GM12865 (cell line): ENCODE data around the gene ZBTB7C.

Experiments
- DNase-seq: peaks from one replicate; pipeline ENCODE4 v3.0.0; 2010; ENCODE audit warnings: low read depth
- H3K4me3 ChIP-seq: 2 replicates; pipeline ENCODE4 v1.5.1; 2011; ENCODE audit warnings: mild to moderate bottlenecking, low read depth, low read length, control low read depth
- TF ChIP-seq, protein P1 (sequence below): IDR thresholded peaks from 2 replicates; pipeline ENCODE4 v1.5.1; 2011; ENCODE audit warnings: low read length, control low read depth, low read depth, inconsistent platforms; ENCODE audit not compliant: insufficient read depth; ENCODE audit errors: missing control alignments

ZBTB7C gene

GRCh38 chr18:48111587-48111986 lies 297.6 kb downstream of the ZBTB7C start:
- no peak for DNase-seq
- TF ChIP-seq, protein P1, sequence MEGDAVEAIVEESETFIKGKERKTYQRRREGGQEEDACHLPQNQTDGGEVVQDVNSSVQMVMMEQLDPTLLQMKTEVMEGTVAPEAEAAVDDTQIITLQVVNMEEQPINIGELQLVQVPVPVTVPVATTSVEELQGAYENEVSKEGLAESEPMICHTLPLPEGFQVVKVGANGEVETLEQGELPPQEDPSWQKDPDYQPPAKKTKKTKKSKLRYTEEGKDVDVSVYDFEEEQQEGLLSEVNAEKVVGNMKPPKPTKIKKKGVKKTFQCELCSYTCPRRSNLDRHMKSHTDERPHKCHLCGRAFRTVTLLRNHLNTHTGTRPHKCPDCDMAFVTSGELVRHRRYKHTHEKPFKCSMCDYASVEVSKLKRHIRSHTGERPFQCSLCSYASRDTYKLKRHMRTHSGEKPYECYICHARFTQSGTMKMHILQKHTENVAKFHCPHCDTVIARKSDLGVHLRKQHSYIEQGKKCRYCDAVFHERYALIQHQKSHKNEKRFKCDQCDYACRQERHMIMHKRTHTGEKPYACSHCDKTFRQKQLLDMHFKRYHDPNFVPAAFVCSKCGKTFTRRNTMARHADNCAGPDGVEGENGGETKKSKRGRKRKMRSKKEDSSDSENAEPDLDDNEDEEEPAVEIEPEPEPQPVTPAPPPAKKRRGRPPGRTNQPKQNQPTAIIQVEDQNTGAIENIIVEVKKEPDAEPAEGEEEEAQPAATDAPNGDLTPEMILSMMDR: no peak
- H3K4me3 ChIP-seq: no peak overlapping the region

GRCh38 chr18:48110797-48111196 lies 298.4 kb downstream of the ZBTB7C start:
- DNase-seq: no peak
- TF ChIP-seq, protein P1: no peak
- no peak overlapping the region for H3K4me3 ChIP-seq

- no peak for DNase-seq
- no peak overlapping the region for H3K4me3 ChIP-seq
- TF ChIP-seq, protein P1: no peak
These were observed 299.2 kb downstream of the ZBTB7C start for GRCh38 chr18:48109961-48110493.

- H3K4me3 ChIP-seq: no peak overlapping the region
- no peak for DNase-seq
- TF ChIP-seq, protein P1: no peak
These were observed 301.0 kb downstream of the ZBTB7C start for GRCh38 chr18:48108136-48108535.

GRCh38 chr18:48106976-48107781 lies 302.0 kb downstream of the ZBTB7C start:
- no peak for DNase-seq
- TF ChIP-seq, protein P1: no peak
- no peak overlapping the region for H3K4me3 ChIP-seq

DNA sequence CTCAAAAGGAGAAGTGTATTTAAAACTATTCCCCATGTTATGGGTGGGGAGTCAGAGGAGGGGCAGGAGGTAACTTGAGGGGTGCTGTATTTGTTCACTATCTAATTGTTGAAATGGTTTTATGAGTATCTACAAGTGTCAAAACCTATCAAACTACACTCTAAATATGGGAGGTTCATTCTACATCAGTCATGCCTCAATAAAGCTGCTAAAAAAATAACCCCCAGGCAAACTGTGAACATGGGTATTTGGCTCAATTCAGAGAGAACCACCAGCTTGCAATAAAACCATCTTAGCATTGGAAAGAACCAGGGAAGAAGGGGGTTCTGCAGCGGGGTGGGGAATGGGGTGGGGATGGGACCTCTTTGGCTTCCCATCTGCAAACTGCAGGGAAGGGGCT lies 302.7 kb downstream of the ZBTB7C start:
- no peak for DNase-seq
- TF ChIP-seq, protein P1: no peak
- H3K4me3 ChIP-seq: no peak overlapping the region
